ENCODE results near the gene PITX2. TPM values are rescaled to one million over a fixed set of nuclear protein-coding genes. Genes with fewer than 3 reads are reported as not detected.

The PITX2 gene
- total and polyA plus RNA-seq, 10 of the 15 experiments (the other 5 are each of a cell fraction or from before 2014, with no cell fraction given): not detected

DNA sequence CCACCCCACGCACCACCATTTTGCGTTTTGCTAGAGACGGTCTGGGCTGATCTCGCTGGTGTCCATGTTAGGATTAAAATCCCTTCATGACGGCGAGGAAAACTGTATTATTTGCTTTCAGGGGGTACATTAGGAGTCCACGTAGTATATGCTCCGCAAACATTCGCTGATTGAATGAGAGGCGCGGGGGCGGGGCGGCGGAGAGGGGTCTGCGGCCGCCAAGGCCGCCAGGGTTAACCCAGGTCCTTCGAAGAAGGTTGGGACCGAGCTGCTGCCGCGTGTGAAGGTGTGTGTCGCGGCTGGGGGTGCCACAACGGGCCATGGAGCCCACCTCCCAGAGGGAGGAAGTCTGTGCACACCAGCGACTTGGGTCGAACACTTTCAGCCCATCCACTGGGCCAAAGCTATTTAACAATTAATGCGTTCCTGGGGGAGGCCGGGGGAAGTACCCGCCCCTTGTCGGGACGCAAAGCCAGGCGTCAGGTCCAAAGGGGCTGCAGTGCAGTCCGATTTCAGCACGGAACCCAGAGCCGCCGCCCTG, 6.4 kb upstream of the PITX2 start:
- no peak for FAIRE-seq
- H3K4me2 ChIP-seq (ENCODE audit: control insufficient read depth, insufficient read depth): no peak overlapping the region
- H3K27ac ChIP-seq (ENCODE audit: control insufficient read depth, insufficient read depth): no peak overlapping the region
- in situ Hi-C loops (cut with MboI) (loop anchor here (25.0 kb wide), 3 partner anchors 658 to 1408 kb away; no protein-coding TSS in a partner anchor), intact Hi-C loops (cut with micrococcal nuclease; ENCODE audit: unreplicated experiment) (no loop called here)
- H3K36me3 ChIP-seq (ENCODE audit: control insufficient read depth in 2 of 2, insufficient read depth in 2 of 2, low read length in 1 of 2): no peaks in the 10 kb centered on the region
- no peaks in the 10 kb centered on the region for H3K4me1 ChIP-seq (ENCODE audit: control insufficient read depth, insufficient read depth, low read length)
- H2AFZ ChIP-seq (ENCODE audit: control insufficient read depth, low read depth, low read length): no peak overlapping the region
- ATAC-seq: no peak
- ChIA-PET RAD21 (ENCODE audit: unreplicated experiment) (no interaction called here), POLR2A (no interaction called here), SMC1A (ENCODE audit: uncharacterized antibody, unreplicated experiment) (no interaction called here), CTCF (no interaction called here)
- peaks cover 16 to 28% of the 10 kb centered on the region in 2 experiments for H3K27me3 ChIP-seq (replicated peaks in 1 of 2; ENCODE audit: control insufficient read depth in 2 of 2, insufficient read depth in 2 of 2, low read length in 1 of 2)
- TF ChIP-seq, protein P1, sequence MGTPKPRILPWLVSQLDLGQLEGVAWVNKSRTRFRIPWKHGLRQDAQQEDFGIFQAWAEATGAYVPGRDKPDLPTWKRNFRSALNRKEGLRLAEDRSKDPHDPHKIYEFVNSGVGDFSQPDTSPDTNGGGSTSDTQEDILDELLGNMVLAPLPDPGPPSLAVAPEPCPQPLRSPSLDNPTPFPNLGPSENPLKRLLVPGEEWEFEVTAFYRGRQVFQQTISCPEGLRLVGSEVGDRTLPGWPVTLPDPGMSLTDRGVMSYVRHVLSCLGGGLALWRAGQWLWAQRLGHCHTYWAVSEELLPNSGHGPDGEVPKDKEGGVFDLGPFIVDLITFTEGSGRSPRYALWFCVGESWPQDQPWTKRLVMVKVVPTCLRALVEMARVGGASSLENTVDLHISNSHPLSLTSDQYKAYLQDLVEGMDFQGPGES (IDR thresholded peaks at IDR 0.05): no peak
- no peak for TF ChIP-seq FOS (IDR thresholded peaks at IDR 0.05; ENCODE audit: borderline replicate concordance, extremely low read depth, insufficient read length)
- no peak for TF ChIP-seq MTA2 (IDR thresholded peaks at IDR 0.05; ENCODE audit: low read depth)
- no peak for TF ChIP-seq MXI1 (IDR thresholded peaks at IDR 0.05; ENCODE audit: low read depth, low read length)
- no peak for TF ChIP-seq KAT2A (conservative IDR thresholded peaks at IDR 0.05; ENCODE audit: control insufficient read depth, low read depth, low read length)
- TF ChIP-seq TAF1 (IDR thresholded peaks at IDR 0.05; ENCODE audit: borderline replicate concordance, low read depth, low read length): no peak
- no peak for TF ChIP-seq POLR2AphosphoS5 (IDR thresholded peaks at IDR 0.05; ENCODE audit: low read length)
- no peak for TF ChIP-seq BRCA1 (IDR thresholded peaks at IDR 0.05; ENCODE audit: low read depth, low read length)
- TF ChIP-seq ETV6 (conservative IDR thresholded peaks at IDR 0.05 in 1 of 2, IDR thresholded peaks at IDR 0.05 in 1 of 2; ENCODE audit: borderline replicate concordance in 1 of 2, low read depth in 1 of 2): no peak
- TF ChIP-seq HDGF (IDR thresholded peaks at IDR 0.05): no peak
- TF ChIP-seq, protein P2, sequence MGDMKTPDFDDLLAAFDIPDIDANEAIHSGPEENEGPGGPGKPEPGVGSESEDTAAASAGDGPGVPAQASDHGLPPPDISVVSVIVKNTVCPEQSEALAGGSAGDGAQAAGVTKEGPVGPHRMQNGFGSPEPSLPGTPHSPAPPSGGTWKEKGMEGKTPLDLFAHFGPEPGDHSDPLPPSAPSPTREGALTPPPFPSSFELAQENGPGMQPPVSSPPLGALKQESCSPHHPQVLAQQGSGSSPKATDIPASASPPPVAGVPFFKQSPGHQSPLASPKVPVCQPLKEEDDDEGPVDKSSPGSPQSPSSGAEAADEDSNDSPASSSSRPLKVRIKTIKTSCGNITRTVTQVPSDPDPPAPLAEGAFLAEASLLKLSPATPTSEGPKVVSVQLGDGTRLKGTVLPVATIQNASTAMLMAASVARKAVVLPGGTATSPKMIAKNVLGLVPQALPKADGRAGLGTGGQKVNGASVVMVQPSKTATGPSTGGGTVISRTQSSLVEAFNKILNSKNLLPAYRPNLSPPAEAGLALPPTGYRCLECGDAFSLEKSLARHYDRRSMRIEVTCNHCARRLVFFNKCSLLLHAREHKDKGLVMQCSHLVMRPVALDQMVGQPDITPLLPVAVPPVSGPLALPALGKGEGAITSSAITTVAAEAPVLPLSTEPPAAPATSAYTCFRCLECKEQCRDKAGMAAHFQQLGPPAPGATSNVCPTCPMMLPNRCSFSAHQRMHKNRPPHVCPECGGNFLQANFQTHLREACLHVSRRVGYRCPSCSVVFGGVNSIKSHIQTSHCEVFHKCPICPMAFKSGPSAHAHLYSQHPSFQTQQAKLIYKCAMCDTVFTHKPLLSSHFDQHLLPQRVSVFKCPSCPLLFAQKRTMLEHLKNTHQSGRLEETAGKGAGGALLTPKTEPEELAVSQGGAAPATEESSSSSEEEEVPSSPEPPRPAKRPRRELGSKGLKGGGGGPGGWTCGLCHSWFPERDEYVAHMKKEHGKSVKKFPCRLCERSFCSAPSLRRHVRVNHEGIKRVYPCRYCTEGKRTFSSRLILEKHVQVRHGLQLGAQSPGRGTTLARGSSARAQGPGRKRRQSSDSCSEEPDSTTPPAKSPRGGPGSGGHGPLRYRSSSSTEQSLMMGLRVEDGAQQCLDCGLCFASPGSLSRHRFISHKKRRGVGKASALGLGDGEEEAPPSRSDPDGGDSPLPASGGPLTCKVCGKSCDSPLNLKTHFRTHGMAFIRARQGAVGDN (IDR thresholded peaks at IDR 0.05): no peak
- TF ChIP-seq FOXM1 (IDR thresholded peaks at IDR 0.05; ENCODE audit: low read depth, low read length): no peak
- no peak for TF ChIP-seq ZNF207 (IDR thresholded peaks at IDR 0.05; ENCODE audit: borderline replicate concordance)
- TF ChIP-seq, protein P3, sequence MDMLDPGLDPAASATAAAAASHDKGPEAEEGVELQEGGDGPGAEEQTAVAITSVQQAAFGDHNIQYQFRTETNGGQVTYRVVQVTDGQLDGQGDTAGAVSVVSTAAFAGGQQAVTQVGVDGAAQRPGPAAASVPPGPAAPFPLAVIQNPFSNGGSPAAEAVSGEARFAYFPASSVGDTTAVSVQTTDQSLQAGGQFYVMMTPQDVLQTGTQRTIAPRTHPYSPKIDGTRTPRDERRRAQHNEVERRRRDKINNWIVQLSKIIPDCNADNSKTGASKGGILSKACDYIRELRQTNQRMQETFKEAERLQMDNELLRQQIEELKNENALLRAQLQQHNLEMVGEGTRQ (IDR thresholded peaks at IDR 0.05; ENCODE audit: borderline replicate concordance, low read depth, low read length): no peak
- no peak for TF ChIP-seq NRF1 (conservative IDR thresholded peaks at IDR 0.05; ENCODE audit: low read depth, low read length)
- no peaks in the 10 kb centered on the region; the same call in 2 of the 3 replicates for H3K9me3 ChIP-seq (replicated peaks; ENCODE audit: control insufficient read depth, insufficient read depth, low read length)
- WGBS (ENCODE audit: insufficient coverage, insufficient replicate concordance, low lambda C conversion rate, missing lambda C conversion rate): 47% methylated on average over 36 of the region's 36 CpGs
- no peaks in the 10 kb centered on the region for H4K20me1 ChIP-seq (ENCODE audit: control insufficient read depth, insufficient read depth)
- no peak for DNase-seq (ENCODE audit: low read depth, low spot score)
- H3K9ac ChIP-seq (ENCODE audit: control insufficient read depth, insufficient read depth, low read length): no peak overlapping the region
- BruUV-seq (replicated peaks): no TSS peak
- no peak overlapping the region for H3K4me3 ChIP-seq
- H3K79me2 ChIP-seq (ENCODE audit: control insufficient read depth, insufficient read depth, low read length): no peaks in the 10 kb centered on the region
